ENCODE data around the gene RNLS.

Gene RNLS

DNA sequence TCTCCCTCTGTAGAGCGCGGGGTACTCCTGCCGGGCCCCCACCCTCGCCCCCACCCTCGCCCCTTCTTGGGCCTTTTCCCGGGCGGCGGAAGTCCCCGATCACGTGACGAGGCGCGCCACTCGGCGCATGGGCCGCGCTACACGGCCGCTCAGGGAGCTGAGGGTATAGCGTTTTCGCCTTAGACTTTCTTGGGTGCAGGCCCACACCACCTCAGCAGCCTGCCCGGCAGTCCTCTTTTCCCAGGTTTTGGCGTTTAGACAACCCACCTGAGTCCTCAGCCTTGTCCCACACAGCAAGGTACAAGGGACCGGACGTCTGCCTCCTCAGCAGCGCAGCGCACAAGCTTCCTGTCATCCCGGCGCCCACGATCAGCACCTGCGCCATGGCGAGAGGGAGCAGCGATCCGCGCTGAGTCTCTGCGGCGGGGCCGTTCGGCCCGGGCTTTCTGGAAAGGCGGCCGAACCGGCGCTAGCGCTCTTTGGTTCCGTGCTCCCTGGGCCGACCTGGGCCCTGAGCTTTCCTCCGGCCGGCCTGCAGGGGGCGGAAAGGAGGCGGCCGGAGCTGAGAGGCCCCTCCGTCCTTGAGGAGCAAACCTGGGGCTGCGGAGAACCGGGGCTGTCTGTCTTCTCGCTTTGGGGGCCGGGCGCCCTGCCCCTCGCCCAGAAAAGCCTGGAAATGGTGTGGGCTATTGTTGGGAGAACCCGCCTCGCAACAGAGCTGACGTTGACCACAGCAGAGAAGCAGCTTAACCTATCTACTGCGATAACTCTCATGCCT, at the start of gene RNLS:
Gene RNLS, minus strand, starts transcription at position 513 of the 778 bp plus-strand sequence.
- DNase-seq (ENCODE audit: low read depth): peak; percentile 54

DNA sequence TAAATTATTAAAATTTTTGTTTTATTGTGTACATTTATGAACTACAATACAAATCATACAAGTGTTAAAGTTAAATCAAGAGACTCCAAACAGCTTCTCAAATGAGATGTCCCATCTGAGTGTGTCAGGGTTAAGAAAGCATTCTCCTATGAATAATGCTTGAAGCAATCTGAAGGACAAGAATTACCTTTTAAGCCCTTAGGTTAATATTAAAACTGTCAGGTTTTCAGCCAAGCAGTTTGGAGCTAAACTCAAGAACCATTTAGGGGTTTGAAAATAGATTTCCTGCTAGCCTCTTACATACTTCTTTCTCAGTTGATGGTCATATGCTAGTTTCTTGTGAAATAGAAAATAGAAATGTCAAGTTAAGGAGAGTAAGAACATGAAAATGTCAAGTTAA, 41.7 kb upstream of the RNLS start:
- DNase-seq (ENCODE audit: low read depth): no peak

DNA sequence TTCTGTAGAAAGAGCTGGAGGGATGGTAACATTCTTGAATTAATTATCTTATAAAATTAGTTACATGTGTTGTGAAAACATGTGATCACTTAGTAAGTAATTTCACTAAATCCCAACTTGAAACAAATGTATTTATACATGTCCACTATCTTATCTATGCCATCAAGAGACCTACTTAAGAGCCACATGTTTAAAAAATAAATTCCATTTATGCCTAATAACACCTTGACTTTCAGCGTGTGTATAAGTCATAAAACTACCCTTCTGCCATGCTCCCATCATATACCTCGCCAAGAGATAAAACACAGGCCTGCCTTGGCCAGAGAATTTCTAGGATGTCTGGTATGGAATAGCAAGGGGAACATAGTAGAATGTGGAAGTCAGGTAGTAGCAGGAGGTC, 40.7 kb upstream of the RNLS start:
- no peak for DNase-seq (ENCODE audit: low read depth)

DNA sequence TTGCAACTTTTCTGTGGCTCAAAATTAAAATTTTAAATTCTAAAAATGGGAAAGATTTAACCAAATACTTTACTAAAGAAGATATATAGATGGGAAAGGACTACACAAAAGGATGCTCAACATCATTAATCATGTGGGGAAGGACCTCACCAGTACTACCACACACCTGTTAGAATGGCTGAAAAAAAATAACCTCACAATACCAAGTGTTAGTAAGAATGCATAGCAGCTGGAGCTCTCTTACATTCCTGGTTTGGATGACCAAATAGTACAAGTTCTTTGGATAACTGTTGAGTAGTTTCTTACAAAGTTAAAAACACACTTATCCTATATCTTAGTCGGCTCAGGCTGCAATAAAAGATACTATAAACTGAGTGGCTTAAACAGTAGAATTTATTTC, 37.3 kb upstream of the RNLS start:
- no peak for DNase-seq (ENCODE audit: low read depth)

DNA sequence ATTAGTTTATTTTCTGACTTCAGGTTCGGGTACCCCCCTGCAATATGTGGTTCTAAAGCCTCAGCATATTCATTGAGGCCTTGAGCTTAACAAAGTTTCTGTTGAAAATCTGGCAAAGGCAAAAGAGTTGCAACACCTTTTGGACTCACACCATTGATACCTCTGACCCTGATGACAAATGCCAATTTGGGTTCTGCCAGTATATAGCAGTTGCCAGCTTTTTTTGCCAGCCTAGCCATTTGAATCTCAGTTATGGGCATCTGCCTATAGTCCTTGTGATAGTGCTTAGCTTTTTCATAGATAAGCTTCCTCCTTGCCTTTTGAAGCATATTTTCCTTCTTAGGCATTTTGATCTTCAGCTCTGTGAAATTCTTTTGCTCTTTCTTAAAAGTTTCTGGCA, 35.4 kb upstream of the RNLS start:
- no peak for DNase-seq (ENCODE audit: low read depth)

DNA sequence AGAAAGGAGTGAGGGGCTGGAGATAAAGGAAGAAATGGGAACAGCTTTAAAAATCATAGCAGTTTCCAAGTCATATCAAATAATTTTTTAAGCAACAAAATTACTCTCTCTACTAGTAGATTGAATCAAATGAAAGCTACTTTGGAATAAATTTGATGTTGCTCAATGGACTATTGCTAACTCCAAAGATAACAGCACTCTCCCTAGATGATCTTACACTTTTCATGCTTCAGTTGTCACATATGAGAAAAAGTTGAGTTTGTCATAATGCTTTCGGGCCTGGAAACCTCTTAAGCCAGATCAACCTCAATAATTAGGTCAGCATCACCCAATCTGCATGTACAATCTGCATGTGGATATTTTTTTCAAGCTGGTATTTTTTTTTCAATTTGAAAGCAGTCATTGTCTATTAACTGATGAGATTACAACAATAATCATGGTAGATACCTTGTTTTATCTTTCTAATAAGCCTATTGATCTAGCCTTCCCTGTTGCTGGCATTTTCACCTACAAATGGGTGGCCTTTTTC, 34.7 kb upstream of the RNLS start:
- DNase-seq (ENCODE audit: low read depth): no peak

DNA sequence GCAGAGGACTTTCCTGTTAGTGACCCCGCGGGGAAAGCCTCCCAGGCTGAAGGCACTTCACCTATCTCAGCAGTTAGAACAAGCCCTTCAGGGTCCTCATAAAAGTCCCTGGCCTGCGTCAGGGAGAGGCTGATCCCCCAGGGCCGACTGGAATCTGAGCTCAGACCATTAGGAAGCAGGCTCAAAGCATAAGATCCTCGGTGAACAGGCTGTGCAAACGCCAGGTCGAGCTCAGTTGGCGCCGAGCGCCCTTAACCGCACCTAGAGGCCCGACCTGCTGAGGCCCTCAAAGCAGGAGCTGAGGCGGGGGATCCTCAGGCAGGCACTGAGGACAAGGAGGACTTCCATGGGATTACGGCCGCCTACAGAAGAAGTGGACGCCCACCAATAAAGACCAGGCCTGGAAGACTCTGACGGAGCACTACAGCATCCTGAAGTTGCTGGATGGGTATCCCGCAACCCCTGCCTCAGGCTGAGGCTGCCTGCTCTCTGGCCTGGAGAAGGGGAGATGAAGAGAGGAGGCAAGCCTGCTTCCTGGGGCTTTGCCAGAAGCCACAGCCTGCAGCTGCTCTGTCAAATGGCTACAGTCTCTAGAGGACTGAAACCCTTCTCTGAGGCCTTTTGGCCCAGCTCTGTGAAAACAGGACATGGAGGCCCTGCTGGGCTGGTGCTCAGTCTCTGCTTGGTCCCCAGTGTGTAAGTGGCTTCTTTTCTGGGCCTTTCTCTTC, 33.3 kb upstream of the RNLS start:
- DNase-seq (ENCODE audit: low read depth): no peak

DNA sequence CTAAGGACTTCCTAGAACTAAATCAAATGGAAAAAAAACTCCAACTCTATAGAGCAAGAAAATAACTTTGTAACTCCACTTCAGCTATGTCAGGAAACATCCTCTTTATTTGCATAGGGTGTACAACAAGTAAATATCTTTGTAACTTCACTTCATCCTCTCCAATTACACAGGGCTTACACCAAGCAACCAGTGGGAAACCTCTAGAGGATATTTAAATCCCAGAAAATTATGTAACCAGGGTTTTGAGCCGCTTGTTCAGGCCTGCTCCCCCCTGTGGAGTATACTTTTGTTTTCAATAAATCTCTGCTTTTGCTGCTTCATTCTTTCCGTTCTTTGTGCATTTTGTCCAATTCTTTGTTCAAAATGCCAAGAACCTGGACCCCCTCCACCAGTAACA, 25.7 kb upstream of the RNLS start:
- no peak for DNase-seq (ENCODE audit: low read depth)

DNA sequence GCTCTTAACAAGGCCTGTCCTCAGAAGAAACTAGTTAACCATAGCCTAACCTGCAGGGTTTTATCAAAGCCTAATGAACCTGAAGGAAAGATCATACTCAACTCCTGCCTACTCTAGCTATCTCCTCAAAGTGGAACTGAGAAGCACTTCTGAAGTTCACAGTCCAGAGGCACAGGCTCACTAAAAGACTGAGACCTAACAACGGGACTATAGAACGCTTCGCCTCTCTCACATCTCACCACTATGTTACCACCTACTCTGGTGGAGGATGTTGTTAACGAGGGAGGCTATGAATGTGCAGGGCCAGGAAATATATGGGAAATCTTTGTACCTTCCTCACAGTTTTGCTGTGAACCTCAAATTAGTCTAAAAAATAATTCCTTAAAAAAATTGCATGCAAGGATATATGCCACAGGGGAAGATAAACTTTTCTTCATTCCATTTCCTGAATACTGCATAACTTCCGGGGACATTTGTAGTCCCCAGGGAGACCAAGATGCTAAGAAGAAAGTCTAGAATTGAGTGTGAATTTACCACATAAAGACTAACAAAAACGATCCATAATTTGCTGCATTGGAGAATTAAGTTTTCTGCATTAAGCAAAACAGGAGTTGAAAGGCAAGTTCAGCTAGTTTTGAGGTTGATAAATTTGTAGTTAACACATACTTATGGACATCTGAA, 25.1 kb upstream of the RNLS start:
- no peak for DNase-seq (ENCODE audit: low read depth)

DNA sequence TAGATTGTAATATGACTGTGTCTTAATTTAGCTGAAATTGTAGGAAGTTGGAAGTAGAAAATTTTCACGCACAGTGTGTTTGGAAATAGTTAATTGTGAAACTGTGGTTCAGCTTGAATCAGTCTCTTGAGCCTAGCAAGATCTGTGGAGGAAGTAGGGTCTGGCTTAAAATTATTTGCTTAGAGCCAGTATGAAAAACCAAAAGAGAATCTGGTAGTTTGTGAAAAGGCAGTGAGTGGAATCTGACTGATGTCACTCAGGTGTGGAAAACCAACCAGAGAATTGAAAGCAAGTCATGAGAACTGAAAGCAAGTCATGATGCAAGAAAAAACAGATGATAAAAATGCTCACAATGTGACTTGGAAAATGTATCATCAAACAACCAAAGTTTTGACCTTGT, 14.9 kb upstream of the RNLS start:
- DNase-seq (ENCODE audit: low read depth): no peak

DNA sequence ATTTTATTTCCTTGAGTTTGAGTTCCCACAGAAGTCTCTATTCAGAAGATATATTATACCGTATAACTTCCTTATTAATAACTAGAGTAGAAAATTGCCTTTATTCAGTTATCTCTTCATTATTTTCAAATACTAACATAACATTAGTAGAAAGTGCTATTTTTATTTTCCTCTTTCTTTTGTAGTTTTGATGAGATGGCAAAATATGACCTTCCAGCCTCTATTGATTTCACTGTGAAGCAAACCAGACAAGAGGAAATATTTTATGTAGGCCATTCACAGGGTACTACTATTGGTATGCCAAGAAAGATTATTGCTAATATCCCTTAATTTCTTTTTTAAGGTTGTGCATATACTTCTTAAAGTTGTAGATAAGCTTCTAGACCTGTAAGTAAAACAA, 11.4 kb upstream of the RNLS start:
- no peak for DNase-seq (ENCODE audit: low read depth)

DNA sequence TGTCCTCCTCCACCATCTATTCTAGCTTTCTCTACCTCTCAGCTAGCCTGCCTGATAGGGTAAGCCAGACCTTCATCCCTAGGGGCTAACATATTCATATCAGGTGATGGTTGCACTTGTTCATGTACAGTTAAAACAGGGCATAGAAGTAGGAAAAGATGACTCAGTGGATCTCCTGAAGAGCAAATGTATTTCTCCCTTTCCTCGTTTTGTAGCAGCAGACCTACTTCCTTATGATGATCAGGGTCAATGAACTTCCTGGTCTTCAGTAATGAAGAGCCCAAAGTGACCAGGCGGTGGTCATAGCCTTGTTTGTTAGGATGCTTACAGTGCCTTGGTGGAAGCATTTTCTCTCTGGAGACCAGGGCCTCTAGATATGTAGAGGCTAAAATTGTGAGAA, 9.8 kb upstream of the RNLS start:
- no peak for DNase-seq (ENCODE audit: low read depth)

DNA sequence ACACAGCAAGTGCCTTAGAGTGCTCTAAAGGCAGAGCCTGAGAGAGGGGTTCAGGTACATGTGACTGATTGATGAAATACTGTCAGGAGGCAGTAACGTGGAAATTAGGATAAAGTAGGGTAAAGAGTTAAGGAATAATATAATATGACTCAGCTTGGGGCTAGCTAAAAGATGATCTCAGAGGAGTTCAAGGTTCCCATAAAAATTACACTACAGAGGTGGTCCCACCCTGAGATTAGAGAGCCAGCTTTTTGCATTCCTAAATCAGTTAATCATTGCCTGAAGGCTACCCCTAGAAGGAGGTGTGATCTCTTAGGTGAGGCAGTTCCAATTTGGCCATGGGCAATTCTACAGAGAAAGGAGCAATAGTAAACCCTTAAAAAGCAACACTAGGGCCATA, 9.3 kb upstream of the RNLS start:
- no peak for DNase-seq (ENCODE audit: low read depth)

DNA sequence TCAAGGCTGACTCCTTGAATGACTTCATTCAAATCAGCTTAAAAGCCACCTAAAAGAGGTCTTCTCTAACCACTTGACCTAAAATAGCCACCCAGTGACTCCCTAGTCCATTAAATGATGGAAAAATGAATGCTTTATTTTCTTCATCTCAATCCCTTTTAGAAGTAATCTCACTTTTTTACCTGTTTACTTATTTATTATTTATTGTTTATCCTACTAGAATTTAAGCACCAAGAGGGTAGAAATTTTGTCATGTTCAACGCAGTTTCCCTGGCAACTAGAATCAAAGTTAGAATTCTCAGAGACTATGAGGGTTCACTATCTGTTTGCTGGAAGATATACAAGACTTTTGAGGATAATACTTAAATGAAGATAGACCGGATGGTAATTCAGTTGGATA, 3.3 kb upstream of the RNLS start, which contains the start of gene LIPJ:
Gene LIPJ, plus strand, starts transcription at position 301 of the 400 bp plus-strand sequence. CDS start 3,926 bp downstream, outside the sequence.
- no peak for DNase-seq (ENCODE audit: low read depth)

DNA sequence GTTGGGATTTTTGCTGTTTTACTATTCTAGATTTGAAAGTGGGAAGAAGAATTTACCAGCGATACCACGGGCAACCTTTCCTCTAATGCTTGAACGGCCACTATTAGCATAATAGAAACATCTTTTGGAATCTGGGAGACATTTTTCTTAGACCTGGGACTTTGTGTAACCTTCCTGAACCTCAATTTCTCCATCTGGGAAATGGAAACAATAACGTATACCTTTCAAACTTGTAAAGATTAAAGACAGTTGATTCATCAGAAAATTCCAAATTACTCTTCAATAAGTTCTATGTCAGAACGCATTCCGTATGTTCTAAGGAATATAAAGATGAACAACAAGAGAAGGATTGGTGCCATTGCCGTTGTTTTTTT, 453 bp upstream of the RNLS start:
- DNase-seq (ENCODE audit: low read depth): no peak

DNA sequence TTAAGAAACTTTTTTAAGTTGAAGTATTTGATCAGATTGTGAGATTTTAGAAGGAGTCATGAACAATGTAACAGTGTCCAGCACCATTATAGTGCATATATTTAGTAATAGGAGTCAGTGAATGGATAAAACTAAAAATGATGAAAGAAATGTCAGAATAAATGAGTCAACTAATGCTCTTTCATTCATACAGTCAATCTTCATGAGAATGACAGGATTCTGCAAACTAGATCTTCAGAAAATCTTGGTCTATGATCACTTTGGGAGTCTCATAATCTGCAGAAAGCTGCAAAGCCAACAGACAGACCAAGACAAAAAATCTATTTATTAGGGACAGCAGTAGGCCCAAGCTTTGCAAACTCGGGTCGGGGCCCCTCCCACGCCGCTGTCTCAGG, 710 bp downstream of the RNLS start:
- DNase-seq (ENCODE audit: low read depth): no peak

DNA sequence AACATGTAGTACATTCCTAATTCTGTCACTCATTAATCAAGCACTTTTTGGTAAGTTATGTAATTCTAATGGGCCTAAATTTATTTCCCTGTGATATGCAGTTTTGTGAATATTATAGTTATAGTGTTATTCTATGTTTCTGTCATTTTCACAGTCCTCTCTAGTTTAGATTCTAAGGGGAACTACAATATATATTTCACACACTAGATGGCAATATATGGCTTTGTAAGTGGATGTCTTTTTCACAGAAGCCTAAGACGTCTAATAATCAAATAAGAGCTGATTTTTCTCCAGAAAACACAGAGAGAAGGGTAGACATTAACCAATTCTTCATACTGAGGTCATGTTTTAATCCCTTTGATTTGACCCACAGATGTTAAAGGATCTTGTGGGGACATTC, 18.0 kb downstream of the RNLS start:
- no peak for DNase-seq (ENCODE audit: low read depth)

DNA sequence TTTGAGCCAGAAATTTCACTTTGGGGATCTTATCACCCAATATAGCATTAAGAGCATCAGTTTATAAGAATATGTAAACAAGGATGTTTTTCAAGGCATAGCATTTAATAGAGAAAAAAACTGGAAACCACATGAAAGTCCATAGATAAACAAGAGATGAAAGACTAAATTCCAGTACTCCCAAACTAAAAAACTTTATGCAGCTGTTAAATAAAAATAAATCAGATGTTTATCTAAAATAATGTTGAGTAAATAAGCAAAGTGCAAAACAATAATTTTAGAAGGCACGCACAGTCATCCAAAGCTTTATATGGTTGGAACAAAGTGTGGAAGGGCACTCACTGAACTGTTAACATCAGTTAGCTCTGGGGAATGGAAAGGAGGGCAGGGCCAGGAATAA, 21.0 kb downstream of the RNLS start:
- no peak for DNase-seq (ENCODE audit: low read depth)

DNA sequence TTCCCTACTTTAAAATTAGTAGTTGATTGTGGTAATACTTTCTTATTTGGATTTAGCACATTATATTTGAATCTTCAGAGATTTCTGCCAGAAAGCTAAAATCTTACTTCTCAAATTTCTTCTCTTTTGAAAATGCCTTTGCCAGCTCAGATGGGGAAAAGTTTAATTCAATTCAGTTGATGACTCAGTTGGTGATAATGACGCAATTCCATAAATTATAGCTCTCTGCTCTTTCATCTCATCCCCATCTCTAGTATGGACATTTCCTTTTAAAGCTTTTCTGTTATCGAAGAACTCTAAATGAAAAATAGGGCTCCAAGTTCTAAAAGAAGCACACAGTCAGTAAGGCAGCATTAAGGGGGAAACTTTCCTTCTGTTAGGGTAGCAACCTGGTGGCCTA, 25.5 kb downstream of the RNLS start:
- no peak for DNase-seq (ENCODE audit: low read depth)

DNA sequence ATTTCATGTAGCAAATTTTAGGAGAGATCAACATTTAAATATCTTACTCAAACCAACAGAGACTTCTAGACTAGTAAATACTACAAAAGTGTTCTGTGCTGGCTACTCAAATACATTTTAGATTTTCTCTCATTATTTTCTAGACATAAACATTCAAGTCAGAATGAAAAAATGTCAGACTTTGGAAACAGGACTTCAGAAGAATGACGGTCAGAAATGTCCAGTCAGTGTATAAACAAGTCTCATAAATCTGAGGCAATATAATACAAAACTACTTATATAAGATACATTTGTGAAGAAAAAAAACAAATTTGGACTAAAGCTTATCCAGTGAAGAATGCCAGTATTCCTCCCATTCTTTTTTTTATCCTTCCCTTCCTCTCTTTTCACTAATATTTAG, 25.9 kb downstream of the RNLS start:
- no peak for DNase-seq (ENCODE audit: low read depth)

DNA sequence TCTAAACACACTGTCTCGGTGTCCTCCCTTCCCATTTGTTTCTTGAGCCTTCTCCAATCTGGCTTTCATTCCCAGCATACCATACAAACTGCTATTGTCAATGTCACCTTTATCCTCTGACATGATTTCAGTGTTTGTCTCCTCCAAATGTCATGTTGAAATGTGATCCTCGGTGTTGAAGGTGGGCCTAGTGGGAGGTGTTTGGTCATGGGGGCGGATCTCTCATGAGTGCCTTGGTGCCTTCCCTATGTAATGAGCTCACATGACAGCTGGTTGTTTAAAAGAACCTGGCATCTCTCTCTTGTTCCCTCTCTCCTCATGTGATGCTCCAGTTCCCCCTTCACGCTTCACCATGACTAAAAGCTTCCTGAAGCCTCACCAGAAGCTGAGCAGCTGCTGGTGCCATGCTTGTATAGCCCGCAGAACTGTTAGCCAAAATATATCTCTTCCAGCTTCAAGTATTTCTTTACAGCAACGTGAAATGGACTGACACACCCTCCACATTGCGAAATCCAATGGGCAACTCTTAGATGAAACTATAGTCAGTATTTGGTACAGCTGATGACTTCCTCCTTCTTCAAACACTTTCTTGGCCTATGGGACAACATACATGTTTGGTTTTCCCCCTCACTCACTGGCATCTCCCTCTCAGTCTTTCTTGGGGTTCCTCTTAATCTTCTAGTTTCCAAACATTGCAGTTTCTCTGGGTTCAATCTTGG, 27.8 kb downstream of the RNLS start:
- DNase-seq (ENCODE audit: low read depth): no peak

DNA sequence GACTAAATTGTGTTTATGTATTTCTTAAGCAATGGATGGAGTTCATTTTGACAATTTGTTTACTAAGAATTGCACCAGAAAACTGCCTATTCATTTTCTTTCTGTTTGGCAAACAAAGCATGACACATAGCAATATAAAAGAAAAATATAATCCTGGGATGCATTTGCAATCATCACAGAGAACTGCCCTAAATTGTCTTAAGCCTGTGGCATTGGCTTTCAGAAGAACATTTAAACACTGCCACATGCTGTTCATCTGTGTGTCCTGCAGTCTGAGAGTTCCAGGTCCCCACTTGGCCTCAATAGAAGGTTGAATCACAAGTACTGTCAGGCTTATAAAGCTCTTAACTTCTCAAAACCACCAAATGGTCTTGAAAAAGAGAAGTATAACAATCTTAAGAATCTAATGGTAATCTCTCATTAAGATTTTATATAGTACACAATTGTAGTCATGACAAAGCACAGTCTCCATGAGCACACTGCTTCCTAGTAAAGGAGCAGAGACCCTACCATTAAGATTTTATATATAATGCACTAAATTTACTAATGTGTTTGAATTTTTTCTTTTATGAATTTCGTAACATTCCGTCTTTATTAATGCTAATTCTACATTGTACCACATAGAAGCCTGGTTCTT, 29.9 kb downstream of the RNLS start:
- no peak for DNase-seq (ENCODE audit: low read depth)
